NCI-H774 (cell line): ENCODE measurements around the gene ABTB2.

Source experiments
- DNase-seq: peaks from one replicate; lab custom pipeline; 2025; lab: John Stamatoyannopoulos, UW

The ABTB2 gene

GRCh38 chr11:34341931-34342533, 15.8 kb downstream of the ABTB2 start:
- DNase-seq, result no peak

GRCh38 chr11:34341096-34341495, 16.7 kb downstream of the ABTB2 start:
- DNase-seq, result no peak

GRCh38 chr11:34340653-34341052, 17.2 kb downstream of the ABTB2 start:
- DNase-seq, result no peak

GRCh38 chr11:34339149-34340064, 18.4 kb downstream of the ABTB2 start:
- DNase-seq, result no peak

- no peak for DNase-seq
Measured at GRCh38 chr11:34337016-34337415, 20.8 kb downstream of the ABTB2 start.

- no peak for DNase-seq
Measured at GRCh38 chr11:34335801-34336200, 22.0 kb downstream of the ABTB2 start.

- DNase-seq, result no peak
Measured at GRCh38 chr11:34335331-34335730, 22.5 kb downstream of the ABTB2 start.

GRCh38 chr11:34333787-34334186, 24.0 kb downstream of the ABTB2 start:
- DNase-seq, result no peak

GRCh38 chr11:34332524-34332923, 25.3 kb downstream of the ABTB2 start:
- peak; percentile 13 for DNase-seq

GRCh38 chr11:34331736-34332135, 26.1 kb downstream of the ABTB2 start:
- no peak for DNase-seq

- DNase-seq, result peak; percentile 78
Measured at GRCh38 chr11:34331329-34331728, 26.5 kb downstream of the ABTB2 start.

- DNase-seq, result no peak
Measured at GRCh38 chr11:34330653-34331052, 27.2 kb downstream of the ABTB2 start.

- DNase-seq, result no peak
Measured at GRCh38 chr11:34329876-34330275, 27.9 kb downstream of the ABTB2 start.

- no peak for DNase-seq
Measured at GRCh38 chr11:34328632-34328910, 29.2 kb downstream of the ABTB2 start.

GRCh38 chr11:34327804-34328631, 29.8 kb downstream of the ABTB2 start:
- no peak for DNase-seq

GRCh38 chr11:34324466-34324865, 33.3 kb downstream of the ABTB2 start:
- no peak for DNase-seq

GRCh38 chr11:34323601-34324000, 34.2 kb downstream of the ABTB2 start:
- peak; percentile 41 for DNase-seq

- DNase-seq, result peak; percentile 20
Measured at GRCh38 chr11:34318111-34319037, 39.4 kb downstream of the ABTB2 start.

- DNase-seq, result no peak
Measured at GRCh38 chr11:34317666-34318065, 40.1 kb downstream of the ABTB2 start.

GRCh38 chr11:34317036-34317360, 40.8 kb downstream of the ABTB2 start:
- DNase-seq, result no peak

GRCh38 chr11:34316347-34317035, 41.3 kb downstream of the ABTB2 start:
- DNase-seq, result no peak
